Tibial nerve (tissue), 4 donors: ENCODE results near the gene SDK2.

Experiments
- EP300 ChIP-seq, 2 donors: sonication (generic); formaldehyde crosslinking; IDR thresholded peaks; one replicate each; pipeline ENCODE4 v1.6.1; 2017; ENCODE audit warnings: antibody characterized with exemption in 2 of 2, mild to moderate bottlenecking in 1 of 2
- POLR2A ChIP-seq, 2 donors: fragments of 450-650 bp; IDR thresholded peaks; one replicate each; pipeline ENCODE4 v1.6.1; 2017; ENCODE audit warnings: antibody characterized with exemption in 2 of 2, mild to moderate bottlenecking in 2 of 2, moderate library complexity in 2 of 2
- TF ChIP-seq, protein P1 (sequence below), 5 experiments: fragments of 200-600 bp in 3 of 5; fragments of 450-650 bp in 2 of 5; sonication (generic) in 3 of 5; IDR thresholded peaks; one replicate each; pipeline ENCODE4 v1.5.1; 2016 to 2019; ENCODE audit warnings: antibody characterized with exemption in 5 of 5, mild to moderate bottlenecking in 3 of 5, moderate library complexity in 2 of 5

- TF ChIP-seq, protein P1, sequence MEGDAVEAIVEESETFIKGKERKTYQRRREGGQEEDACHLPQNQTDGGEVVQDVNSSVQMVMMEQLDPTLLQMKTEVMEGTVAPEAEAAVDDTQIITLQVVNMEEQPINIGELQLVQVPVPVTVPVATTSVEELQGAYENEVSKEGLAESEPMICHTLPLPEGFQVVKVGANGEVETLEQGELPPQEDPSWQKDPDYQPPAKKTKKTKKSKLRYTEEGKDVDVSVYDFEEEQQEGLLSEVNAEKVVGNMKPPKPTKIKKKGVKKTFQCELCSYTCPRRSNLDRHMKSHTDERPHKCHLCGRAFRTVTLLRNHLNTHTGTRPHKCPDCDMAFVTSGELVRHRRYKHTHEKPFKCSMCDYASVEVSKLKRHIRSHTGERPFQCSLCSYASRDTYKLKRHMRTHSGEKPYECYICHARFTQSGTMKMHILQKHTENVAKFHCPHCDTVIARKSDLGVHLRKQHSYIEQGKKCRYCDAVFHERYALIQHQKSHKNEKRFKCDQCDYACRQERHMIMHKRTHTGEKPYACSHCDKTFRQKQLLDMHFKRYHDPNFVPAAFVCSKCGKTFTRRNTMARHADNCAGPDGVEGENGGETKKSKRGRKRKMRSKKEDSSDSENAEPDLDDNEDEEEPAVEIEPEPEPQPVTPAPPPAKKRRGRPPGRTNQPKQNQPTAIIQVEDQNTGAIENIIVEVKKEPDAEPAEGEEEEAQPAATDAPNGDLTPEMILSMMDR (IDR thresholded peaks at IDR 0.05) = no peak
- TF ChIP-seq POLR2A (IDR thresholded peaks at IDR 0.05) = no peak
- TF ChIP-seq EP300 (IDR thresholded peaks at IDR 0.05) = no peak
Measured at GRCh38 chr17:73376636-73377035, 267.6 kb downstream of the SDK2 start.
